A673 (cell line): ENCODE measurements around the gene GSG1. TPM values are rescaled to one million over a fixed set of nuclear protein-coding genes. Genes with fewer than 3 reads are reported as not detected.
"Not testable (repeated sequence)": the region's sequence is repeated elsewhere in the genome, so short reads cannot be mapped to it uniquely, and the experiment has no call there.

Experiments used
- BruUV-seq: library from RNA; stranded (reverse); fragments of 400-500 nt; replicated peaks from 2 replicates; lab custom pipeline; 2021; lab: Mats Ljungman, UMichigan
- CTCF ChIA-PET: fragments of 300-600 bp; sonication (Branson Sonifier 250); formaldehyde crosslinking; loops from one replicate; lab custom pipeline; 2022; ENCODE audit warnings: antibody characterized with exemption; lab: Charles Lee
- POLR2A ChIA-PET: fragments of 300-600 bp; sonication (Branson Sonifier 250); formaldehyde crosslinking; loops from one replicate; lab custom pipeline; 2022; ENCODE audit warnings: antibody characterized with exemption; ENCODE audit not compliant: low non-redundant PET; lab: Charles Lee
- DNase-seq: peaks from one replicate; pipeline ENCODE4 v3.0.0-alpha.2; 2015; ENCODE audit warnings: low spot score
- H3K27ac ChIP-seq: fragments of 200-600 bp; sonication (generic); 2 replicates; pipeline ENCODE4 v1.5.1; 2016; ENCODE audit warnings: mixed run types, low read depth, mild to moderate bottlenecking, mixed read lengths, antibody characterized with exemption, low read length; ENCODE audit not compliant: poor library complexity, severe bottlenecking
- H3K27me3 ChIP-seq: fragments of 200-600 bp; sonication (generic); replicated peaks from 2 replicates; pipeline ENCODE4 v1.6.1; 2017; ENCODE audit warnings: mixed run types, low read depth, mild to moderate bottlenecking, mixed read lengths, antibody characterized with exemption, low read length; ENCODE audit not compliant: insufficient read depth, poor library complexity
- H3K36me3 ChIP-seq: fragments of 200-600 bp; sonication (generic); 2 replicates; pipeline ENCODE4 v1.6.1; 2016; ENCODE audit warnings: mixed run types, mild to moderate bottlenecking, mixed read lengths, antibody characterized with exemption, low read length; ENCODE audit not compliant: insufficient read depth, poor library complexity, severe bottlenecking
- H3K4me1 ChIP-seq: fragments of 200-600 bp; sonication (generic); 2 replicates; pipeline ENCODE4 v1.6.1; 2017; ENCODE audit warnings: mixed run types, mild to moderate bottlenecking, mixed read lengths, antibody characterized with exemption, low read length; ENCODE audit not compliant: insufficient read depth, poor library complexity, severe bottlenecking
- H3K4me3 ChIP-seq: fragments of 200-600 bp; sonication (generic); 2 replicates; pipeline ENCODE4 v1.5.1; 2016; ENCODE audit warnings: low read depth, mixed run types, mild to moderate bottlenecking, mixed read lengths, low read length; ENCODE audit not compliant: poor library complexity, severe bottlenecking
- H3K9me3 ChIP-seq: fragments of 200-600 bp; sonication (generic); 2 replicates; pipeline ENCODE4 v1.6.1; 2016; ENCODE audit warnings: mixed run types, low read depth, mild to moderate bottlenecking, mixed read lengths, antibody characterized with exemption, low read length; ENCODE audit not compliant: poor library complexity, severe bottlenecking
- EZH2 ChIP-seq: fragments of 200-600 bp; sonication (generic); IDR thresholded peaks from 2 replicates; pipeline ENCODE4 v1.6.1; 2017; ENCODE audit warnings: borderline replicate concordance, low read depth, mild to moderate bottlenecking, mixed read lengths, antibody characterized with exemption, low read length; ENCODE audit not compliant: poor library complexity, severe bottlenecking
- intact Hi-C: fragments of 100-400 bp; cut with micrococcal nuclease; formaldehyde crosslinking; loops from one replicate; pipeline ENCODE4 v1.10.0; 2022; ENCODE audit not compliant: unreplicated experiment
- total RNA-seq: library from RNA; stranded (reverse); gene quantifications from 2 replicates; pipeline ENCODE4 v1.2.3, GENCODE V29; 2021
- TF ChIP-seq, protein P1 (sequence below): fragments of 300-800, 200-600 bp; sonication (generic); conservative IDR thresholded peaks from 2 replicates; pipeline ENCODE4 v1.5.1; 2017; ENCODE audit warnings: low read depth, mild to moderate bottlenecking, antibody characterized with exemption, low read length, moderate library complexity, mixed read lengths

The GSG1 gene
- total RNA-seq, 1 experiment from 2014 or later: 0.24 TPM

DNA sequence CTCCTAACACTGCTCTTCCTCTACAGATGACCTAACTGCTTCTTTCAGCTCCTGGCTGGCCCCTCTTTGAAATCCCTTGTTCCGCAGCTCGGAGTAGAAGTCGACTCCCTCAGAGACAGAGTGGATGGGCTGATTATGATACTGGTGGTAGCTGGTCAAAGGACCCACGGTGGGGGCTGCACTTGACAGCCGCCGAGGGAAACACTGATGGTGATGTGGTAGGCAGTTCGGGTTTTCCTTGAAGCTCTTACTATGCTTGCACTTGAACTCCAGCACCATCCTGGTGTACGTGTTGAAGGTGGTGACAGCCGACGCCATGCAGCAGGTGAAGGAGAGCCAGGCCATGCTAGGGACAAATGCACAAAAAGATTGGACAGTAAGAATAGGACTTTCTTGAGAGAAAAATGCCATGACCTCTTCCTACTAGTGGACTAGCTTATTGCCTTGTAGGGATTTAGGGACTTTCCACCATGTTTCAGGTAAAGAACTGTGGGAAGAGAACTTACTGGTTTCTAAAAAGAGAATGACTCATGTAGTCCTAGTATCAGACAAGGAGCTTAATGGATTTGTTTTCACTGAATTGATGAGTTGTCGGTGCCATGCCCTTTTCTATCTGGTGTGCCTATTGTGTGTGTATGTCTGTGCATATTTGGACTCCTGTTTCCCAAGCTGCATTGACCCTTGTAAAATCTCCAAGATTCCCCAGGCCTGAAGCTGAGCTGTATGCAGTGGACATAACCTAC is 18.4 kb downstream of the GSG1 start:
- BruUV-seq: no TSS peak
- POLR2A ChIA-PET: no interaction called here
- no peak overlapping the region for H3K4me3 ChIP-seq
- peaks cover 3% of the 10 kb centered on the region for H3K36me3 ChIP-seq
- no peak for DNase-seq
- intact Hi-C loops: no loop called here
- peaks cover 5% of the 10 kb centered on the region for H3K4me1 ChIP-seq
- no peaks in the 10 kb centered on the region for H3K9me3 ChIP-seq
- no peak overlapping the region for H3K27ac ChIP-seq
- CTCF ChIA-PET: no interaction called here
- H3K27me3 ChIP-seq: no peaks in the 10 kb centered on the region
- no peak for TF ChIP-seq EZH2
- TF ChIP-seq, protein P1, sequence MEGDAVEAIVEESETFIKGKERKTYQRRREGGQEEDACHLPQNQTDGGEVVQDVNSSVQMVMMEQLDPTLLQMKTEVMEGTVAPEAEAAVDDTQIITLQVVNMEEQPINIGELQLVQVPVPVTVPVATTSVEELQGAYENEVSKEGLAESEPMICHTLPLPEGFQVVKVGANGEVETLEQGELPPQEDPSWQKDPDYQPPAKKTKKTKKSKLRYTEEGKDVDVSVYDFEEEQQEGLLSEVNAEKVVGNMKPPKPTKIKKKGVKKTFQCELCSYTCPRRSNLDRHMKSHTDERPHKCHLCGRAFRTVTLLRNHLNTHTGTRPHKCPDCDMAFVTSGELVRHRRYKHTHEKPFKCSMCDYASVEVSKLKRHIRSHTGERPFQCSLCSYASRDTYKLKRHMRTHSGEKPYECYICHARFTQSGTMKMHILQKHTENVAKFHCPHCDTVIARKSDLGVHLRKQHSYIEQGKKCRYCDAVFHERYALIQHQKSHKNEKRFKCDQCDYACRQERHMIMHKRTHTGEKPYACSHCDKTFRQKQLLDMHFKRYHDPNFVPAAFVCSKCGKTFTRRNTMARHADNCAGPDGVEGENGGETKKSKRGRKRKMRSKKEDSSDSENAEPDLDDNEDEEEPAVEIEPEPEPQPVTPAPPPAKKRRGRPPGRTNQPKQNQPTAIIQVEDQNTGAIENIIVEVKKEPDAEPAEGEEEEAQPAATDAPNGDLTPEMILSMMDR: no peak

DNA sequence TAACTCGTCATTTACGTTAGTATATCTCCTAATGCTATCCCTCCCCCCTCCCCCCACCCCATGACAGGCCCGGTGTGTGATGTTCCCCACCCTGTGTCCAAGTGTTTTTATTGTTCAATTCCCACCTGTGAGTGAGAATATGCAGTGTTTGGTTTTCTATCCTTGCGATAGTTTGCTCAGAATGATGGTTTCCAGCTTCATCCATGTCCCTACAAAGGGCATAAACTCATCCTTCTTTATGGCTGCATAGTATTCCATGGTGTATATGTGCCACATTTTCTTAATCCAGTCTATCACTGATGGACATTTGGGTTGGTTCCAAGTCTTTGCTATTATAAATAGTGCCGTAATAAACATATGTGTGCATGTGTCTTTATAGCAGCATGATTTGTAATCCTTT is 19.8 kb downstream of the GSG1 start:
- intact Hi-C loops, H3K27ac ChIP-seq, H3K4me1 ChIP-seq, H3K9me3 ChIP-seq, H3K36me3 ChIP-seq, POLR2A ChIA-PET, H3K27me3 ChIP-seq, CTCF ChIA-PET, H3K4me3 ChIP-seq, DNase-seq, BruUV-seq: not testable (repeated sequence)

GRCh38 chr12:13082861-13083260 is 20.6 kb downstream of the GSG1 start:
- intact Hi-C loops: no loop called here
- ChIA-PET POLR2A (no interaction called here), CTCF (no interaction called here)

More at GRCh38 chr12:13082861-13083260, 20.6 kb downstream of the GSG1 start:
- TF ChIP-seq EZH2: no peak
- TF ChIP-seq, protein P1: no peak
- no peak for DNase-seq
- no peaks in the 10 kb centered on the region for H3K27me3 ChIP-seq
- no peak overlapping the region for H3K4me3 ChIP-seq
- BruUV-seq: no TSS peak
- H3K4me1 ChIP-seq: no peaks in the 10 kb centered on the region
- H3K27ac ChIP-seq: no peak overlapping the region
- H3K9me3 ChIP-seq: no peaks in the 10 kb centered on the region
- peaks cover 3% of the 10 kb centered on the region for H3K36me3 ChIP-seq
